Neutrophil (primary cell): ENCODE data around the gene CHI3L1.

ENCODE experiments used
- H3K27ac ChIP-seq: fragments of 200-600 bp; sonication (generic); 2 replicates; pipeline ENCODE4 v1.5.1; 2016; ENCODE audit warnings: mild to moderate bottlenecking, moderate library complexity
- H3K27me3 ChIP-seq: fragments of 200-600 bp; sonication (generic); 2 replicates; pipeline ENCODE4 v1.6.0; 2016; ENCODE audit warnings: mild to moderate bottlenecking
- H3K36me3 ChIP-seq: fragments of 200-600 bp; sonication (generic); 2 replicates; pipeline ENCODE4 v1.5.1; 2017
- H3K4me1 ChIP-seq, 2 experiments: fragments of 200-600 bp in 1 of 2; sonication (generic) in 1 of 2; 1 replicate in 1 of 2; 2 replicates in 1 of 2; pipeline versions ENCODE4 v1.5.1 to v1.6.1; 2013 to 2016; ENCODE audit warnings: low read depth in 1 of 2, low read length in 1 of 2, mild to moderate bottlenecking in 1 of 2, moderate library complexity in 1 of 2; ENCODE audit not compliant: control insufficient read depth in 1 of 2, insufficient read depth in 1 of 2
- H3K4me3 ChIP-seq, 2 experiments: fragments of 200-600 bp in 1 of 2; sonication (generic) in 1 of 2; 1 replicate in 1 of 2; 2 replicates in 1 of 2; pipeline ENCODE4 v1.5.1; 2013 to 2016; ENCODE audit warnings: low read depth in 1 of 2, low read length in 1 of 2, mild to moderate bottlenecking in 1 of 2, moderate library complexity in 1 of 2
- H3K9me3 ChIP-seq: fragments of 200-600 bp; sonication (generic); 2 replicates; pipeline ENCODE4 v1.5.1; 2016
- CTCF ChIP-seq: fragments of 200-600 bp; sonication (generic); IDR thresholded peaks from 2 replicates; pipeline ENCODE4 v1.5.1; 2016; ENCODE audit warnings: antibody characterized with exemption

Gene CHI3L1

GRCh38 chr1:203174324-203174985 is 12.0 kb downstream of the CHI3L1 start:
- H3K4me1 ChIP-seq: peaks cover 20 to 26% of the 10 kb centered on the region in 2 experiments
- no peak overlapping the region for H3K4me3 ChIP-seq
- H3K27ac ChIP-seq: no peak overlapping the region
- H3K27me3 ChIP-seq: no peaks in the 10 kb centered on the region
- H3K9me3 ChIP-seq: no peaks in the 10 kb centered on the region
- peaks cover 26% of the 10 kb centered on the region for H3K36me3 ChIP-seq
- no peak for TF ChIP-seq CTCF

- no peaks in the 10 kb centered on the region for H3K27me3 ChIP-seq
- H3K27ac ChIP-seq: no peak overlapping the region
- no peaks in the 10 kb centered on the region for H3K9me3 ChIP-seq
- H3K36me3 ChIP-seq: peaks cover 18% of the 10 kb centered on the region
- no peak overlapping the region for H3K4me3 ChIP-seq
- TF ChIP-seq CTCF: no peak
- peaks cover 20% of the 10 kb centered on the region in 2 experiments for H3K4me1 ChIP-seq
These were observed 12.9 kb downstream of the CHI3L1 start for GRCh38 chr1:203173566-203173965.

GRCh38 chr1:203173011-203173555 is 13.4 kb downstream of the CHI3L1 start:
- Histone ChIP-seq H3K36me3 (peaks cover 13% of the 10 kb centered on the region), H3K27ac (no peak overlapping the region), H3K4me1 (peaks cover 20% of the 10 kb centered on the region in 2 experiments), H3K27me3 (no peaks in the 10 kb centered on the region), H3K9me3 (no peaks in the 10 kb centered on the region), H3K4me3 (no peak overlapping the region)
- TF ChIP-seq CTCF: no peak

GRCh38 chr1:203172184-203173010 is 14.1 kb downstream of the CHI3L1 start:
- Histone ChIP-seq H3K27ac (no peak overlapping the region), H3K36me3 (peaks cover 6% of the 10 kb centered on the region), H3K4me3 (no peak overlapping the region), H3K4me1 (peaks cover 20% of the 10 kb centered on the region in 2 experiments), H3K9me3 (no peaks in the 10 kb centered on the region), H3K27me3 (no peaks in the 10 kb centered on the region)
- peak; percentile 82 for TF ChIP-seq CTCF

- no peak overlapping the region for H3K4me3 ChIP-seq
- H3K27ac ChIP-seq: no peak overlapping the region
- peaks cover 19 to 25% of the 10 kb centered on the region in 2 experiments for H3K4me1 ChIP-seq
- no peak for TF ChIP-seq CTCF
- H3K36me3 ChIP-seq: no peaks in the 10 kb centered on the region
- H3K9me3 ChIP-seq: no peaks in the 10 kb centered on the region
- H3K27me3 ChIP-seq: no peaks in the 10 kb centered on the region
These were observed 14.9 kb downstream of the CHI3L1 start for GRCh38 chr1:203171341-203172183.
